Mononuclear cell (primary cell): ENCODE results near the gene IL17C. TPM values are rescaled to one million over a fixed set of nuclear protein-coding genes. Genes with fewer than 3 reads are reported as not detected.
A peak's percentile ranks its signal among the peaks of the same experiment; 100 is the strongest.

Experiments used
- H3K27me3 ChIP-seq: 2 replicates; pipeline ENCODE4 v1.6.0; 2011; ENCODE audit warnings: low read length, control low read depth; ENCODE audit not compliant: insufficient read depth
- H3K4me1 ChIP-seq: 2 replicates; pipeline ENCODE4 v1.5.1; 2011; ENCODE audit warnings: mild to moderate bottlenecking, low read length, control low read depth; ENCODE audit not compliant: insufficient read depth
- H3K4me3 ChIP-seq: 2 replicates; pipeline ENCODE4 v1.5.1; 2011; ENCODE audit warnings: mild to moderate bottlenecking, low read length, moderate library complexity
- H3K9me3 ChIP-seq: 2 replicates; pipeline ENCODE4 v1.5.1; 2011; ENCODE audit warnings: low read depth, mild to moderate bottlenecking, control low read depth, low read length
- total RNA-seq: library from RNA; depleted of rRNA; stranded (reverse); fragments of >200 nt; gene quantifications from one replicate; pipeline ENCODE4 v1.2.3, GENCODE V29; 2012

IL17C gene
- total RNA-seq, 1 donor = 0.21 TPM

DNA sequence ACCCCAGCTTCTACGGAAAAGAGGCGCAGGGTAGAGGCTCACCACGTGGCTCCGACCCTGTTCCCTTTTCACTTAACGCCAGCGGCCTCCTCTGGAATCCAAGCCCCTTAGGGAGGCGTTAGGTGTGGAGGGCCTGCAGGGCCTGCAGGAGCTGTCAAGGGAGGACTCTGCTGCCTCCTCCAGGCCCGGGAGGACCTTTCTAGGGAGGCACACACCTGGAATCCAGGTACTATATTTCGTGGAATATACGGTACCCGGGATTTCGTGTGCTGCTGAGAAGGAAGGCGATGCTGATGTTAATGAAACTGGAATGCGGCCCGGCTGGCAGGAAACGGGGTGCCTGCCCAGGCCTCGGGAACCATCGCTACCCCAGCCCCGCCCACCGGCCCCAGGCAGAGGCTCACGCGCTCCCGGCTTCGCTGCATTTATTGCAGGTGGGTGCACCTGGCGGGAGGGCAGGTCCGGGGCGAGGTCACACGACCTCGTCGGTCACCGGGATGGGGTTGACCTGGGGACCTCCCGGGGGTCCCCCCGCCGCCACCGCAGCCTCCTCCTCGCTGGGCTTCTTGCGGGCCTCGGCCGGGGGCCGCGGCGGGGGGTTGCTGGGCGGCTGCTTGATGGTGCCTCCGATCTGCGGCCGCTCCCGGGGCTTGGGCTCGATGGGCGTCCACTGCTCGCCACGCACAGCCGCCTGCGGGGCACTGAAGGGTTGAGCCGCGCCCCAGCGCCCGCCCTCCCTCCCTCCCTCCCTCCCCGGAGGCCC is 4.7 kb downstream of the IL17C start:
- Histone ChIP-seq H3K27me3 (peaks cover 8% of the 10 kb centered on the region), H3K4me3 (no peak overlapping the region), H3K9me3 (no peaks in the 10 kb centered on the region), H3K4me1 (peaks cover 46% of the 10 kb centered on the region)

DNA sequence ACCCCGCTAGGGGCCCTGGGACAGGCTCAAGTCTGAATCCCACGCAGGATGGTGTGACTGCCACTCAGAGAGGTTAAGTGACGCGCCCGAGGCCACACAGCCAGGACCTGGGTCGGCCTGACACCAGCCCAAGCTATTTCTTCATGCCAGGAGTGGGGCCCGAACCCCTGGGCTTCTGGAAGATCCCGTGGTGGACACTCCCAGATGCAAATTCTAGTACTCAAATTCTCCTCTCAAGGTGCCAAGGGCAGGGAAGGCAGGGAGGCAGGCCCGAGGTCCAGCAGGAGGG is 5.2 kb downstream of the IL17C start:
- no peaks in the 10 kb centered on the region for H3K9me3 ChIP-seq

DNA sequence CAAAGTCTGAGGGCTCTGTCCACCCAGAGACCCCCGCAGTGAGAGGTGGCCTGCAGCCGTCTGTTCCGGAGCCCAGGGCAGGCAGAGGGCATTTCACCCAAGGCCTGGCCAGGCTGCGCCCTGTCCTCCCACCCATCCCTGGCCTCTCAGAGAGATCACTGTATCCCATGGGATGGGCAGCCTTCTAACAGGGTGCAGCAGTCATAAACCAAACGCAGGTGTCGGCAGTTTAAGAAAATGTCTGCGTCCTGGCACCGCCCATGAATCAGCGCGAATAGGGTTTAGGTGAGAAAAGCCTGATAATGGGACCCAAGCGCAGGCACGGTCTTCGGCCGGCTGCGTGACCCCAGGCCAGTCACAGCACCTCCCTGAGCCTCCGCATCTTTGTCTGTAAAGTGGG is 7.1 kb downstream of the IL17C start:
- Histone ChIP-seq H3K4me1 (peaks cover 45% of the 10 kb centered on the region), H3K9me3 (no peaks in the 10 kb centered on the region), H3K27me3 (peaks cover 2% of the 10 kb centered on the region), H3K4me3 (no peak overlapping the region)

More for the DNA sequence above, 5.2 kb downstream of the IL17C start:
- H3K27me3 ChIP-seq = peaks cover 8% of the 10 kb centered on the region
- H3K4me1 ChIP-seq = peaks cover 46% of the 10 kb centered on the region
- no peak overlapping the region for H3K4me3 ChIP-seq

DNA sequence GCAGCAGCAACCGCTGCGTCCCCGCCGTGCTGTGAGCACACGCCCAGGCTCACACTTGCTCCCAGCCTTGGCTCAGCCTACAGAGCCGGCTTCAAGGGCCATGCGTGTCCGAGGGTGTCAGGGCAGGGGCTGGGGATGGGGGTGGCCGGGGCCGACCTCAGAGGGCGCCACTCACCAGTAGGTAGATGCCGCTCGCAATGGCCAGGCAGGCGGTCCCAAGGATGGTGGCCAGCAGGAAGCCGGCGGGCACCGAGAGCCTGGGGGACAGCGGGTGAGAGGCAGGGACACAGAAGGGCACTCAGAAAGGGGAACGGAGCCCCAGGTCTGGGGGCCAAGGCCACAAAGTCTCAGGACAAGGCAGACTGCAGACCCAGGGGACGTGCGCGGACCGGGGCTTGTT is 7.6 kb downstream of the IL17C start:
- Histone ChIP-seq H3K4me1 (peaks cover 40% of the 10 kb centered on the region), H3K4me3 (no peak overlapping the region), H3K9me3 (no peaks in the 10 kb centered on the region), H3K27me3 (no peaks in the 10 kb centered on the region)

DNA sequence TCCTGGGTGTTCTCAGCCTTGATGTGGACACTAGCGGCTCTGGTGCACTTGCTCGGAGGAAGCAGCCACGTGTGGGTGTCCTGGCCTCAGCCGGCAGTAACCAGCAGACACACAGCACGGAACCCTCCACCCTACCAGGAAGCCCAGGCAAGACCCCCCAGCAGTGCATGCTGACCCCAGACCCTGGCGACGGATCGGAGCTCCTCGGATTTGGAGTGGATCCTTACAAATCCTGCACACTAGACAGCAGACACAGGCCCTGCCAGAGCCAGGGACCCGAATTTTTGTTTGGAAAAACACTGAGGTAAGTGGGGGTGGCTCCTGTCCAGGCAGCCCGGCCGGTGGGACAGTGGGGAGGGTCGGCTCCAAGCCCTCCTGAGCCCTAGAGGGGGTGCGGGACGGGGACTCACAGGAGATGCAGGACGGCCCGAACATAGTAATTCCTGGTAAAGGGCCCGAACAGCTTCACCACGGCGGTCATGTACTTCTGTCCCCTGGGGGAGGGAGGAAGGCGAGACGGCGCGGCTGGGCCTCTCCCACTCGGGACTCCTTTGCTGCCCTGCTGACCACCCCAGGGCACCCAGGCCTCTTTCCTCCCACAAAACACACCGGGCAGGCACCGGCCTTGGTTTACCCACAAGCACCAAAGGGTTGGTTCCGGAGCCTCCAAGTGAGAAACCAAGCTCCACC is 8.1 kb downstream of the IL17C start:
- no peaks in the 10 kb centered on the region for H3K27me3 ChIP-seq
- H3K4me3 ChIP-seq = no peak overlapping the region
- H3K9me3 ChIP-seq = no peaks in the 10 kb centered on the region
- H3K4me1 ChIP-seq = peaks cover 44% of the 10 kb centered on the region

DNA sequence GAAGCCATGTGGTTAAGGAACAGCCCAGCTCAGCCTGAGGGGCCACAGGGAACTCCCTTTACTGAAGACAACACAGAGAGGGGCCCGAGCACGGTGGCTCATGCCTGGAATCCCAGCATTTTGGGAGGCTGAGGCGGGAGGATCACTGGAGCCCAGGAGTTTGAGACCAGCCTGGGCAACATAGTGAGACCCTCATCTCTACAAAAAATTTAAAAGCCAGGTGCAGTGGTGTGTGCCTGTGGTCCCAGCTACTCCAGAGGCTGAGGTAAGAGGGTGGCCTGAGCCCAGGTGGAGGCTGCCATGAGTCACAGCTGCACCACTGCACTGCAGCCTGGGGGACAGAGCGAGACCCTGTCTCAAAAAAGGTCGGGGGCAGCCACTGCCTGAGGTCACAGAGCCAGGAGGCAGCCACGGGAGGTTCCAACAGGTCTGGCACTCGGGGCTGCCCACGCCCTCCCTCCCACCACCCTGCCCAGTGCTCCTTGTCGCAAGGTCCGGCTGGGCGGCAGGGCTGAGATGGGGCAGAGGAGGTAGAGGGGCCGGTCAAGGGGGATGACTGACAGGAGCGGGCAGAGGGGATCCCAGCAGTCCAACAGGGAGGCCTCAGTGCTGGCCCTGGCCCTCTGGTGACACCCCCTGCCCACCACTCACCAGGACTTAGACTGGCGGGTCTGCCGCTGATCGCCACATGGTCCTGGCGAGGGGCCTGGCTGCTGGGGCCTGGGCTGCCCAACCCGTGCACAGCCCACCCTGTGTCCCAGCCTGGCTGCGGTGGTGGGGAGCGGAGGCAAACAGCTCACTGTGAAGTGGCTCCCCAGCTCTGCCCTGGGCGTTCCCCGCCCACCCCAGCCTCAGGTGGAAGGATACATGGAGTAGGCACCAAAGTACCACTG is 9.1 kb downstream of the IL17C start:
- Histone ChIP-seq H3K4me3 (no peak overlapping the region), H3K4me1 (peaks cover 53% of the 10 kb centered on the region), H3K27me3 (no peaks in the 10 kb centered on the region), H3K9me3 (no peaks in the 10 kb centered on the region)

DNA sequence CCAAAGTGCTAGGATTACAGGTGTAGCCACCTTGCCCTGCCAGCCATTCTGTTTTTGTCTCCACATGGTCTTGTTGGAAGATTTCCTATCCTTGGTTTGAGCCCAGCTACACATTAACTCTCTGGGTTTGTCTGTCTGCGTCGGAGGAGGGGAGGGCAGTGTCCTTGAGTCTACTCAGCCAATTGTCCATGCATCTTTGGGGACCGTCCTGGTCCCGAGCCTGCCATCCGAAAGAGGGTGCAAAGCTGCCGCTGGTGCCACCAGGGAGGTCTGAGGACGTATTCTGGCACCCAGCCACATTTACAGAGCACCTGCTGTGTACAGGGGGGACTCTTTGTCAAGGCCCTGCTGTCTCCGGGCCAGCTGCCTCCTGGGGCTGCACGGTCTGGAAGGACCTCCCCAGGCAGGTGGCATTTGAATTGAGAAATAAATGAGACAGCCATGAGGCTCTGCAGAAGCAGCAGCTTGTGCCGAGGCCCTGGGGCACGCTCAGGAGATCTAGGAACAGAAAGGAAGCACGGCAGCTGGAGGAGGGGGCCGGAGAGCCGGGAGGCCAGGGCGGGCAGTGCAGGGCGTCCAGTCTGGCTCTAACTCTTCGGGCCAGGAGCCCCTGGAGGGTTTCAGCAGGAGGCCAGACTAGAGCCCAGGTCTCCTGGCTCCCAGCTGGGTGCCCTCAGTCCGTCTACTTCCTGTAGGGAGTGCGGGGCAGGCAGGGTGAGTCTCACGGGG is 11.0 kb downstream of the IL17C start:
- H3K4me3 ChIP-seq = peak overlapping the region; percentile 94
- no peaks in the 10 kb centered on the region for H3K9me3 ChIP-seq
- no peaks in the 10 kb centered on the region for H3K27me3 ChIP-seq
- peaks cover 56% of the 10 kb centered on the region for H3K4me1 ChIP-seq

DNA sequence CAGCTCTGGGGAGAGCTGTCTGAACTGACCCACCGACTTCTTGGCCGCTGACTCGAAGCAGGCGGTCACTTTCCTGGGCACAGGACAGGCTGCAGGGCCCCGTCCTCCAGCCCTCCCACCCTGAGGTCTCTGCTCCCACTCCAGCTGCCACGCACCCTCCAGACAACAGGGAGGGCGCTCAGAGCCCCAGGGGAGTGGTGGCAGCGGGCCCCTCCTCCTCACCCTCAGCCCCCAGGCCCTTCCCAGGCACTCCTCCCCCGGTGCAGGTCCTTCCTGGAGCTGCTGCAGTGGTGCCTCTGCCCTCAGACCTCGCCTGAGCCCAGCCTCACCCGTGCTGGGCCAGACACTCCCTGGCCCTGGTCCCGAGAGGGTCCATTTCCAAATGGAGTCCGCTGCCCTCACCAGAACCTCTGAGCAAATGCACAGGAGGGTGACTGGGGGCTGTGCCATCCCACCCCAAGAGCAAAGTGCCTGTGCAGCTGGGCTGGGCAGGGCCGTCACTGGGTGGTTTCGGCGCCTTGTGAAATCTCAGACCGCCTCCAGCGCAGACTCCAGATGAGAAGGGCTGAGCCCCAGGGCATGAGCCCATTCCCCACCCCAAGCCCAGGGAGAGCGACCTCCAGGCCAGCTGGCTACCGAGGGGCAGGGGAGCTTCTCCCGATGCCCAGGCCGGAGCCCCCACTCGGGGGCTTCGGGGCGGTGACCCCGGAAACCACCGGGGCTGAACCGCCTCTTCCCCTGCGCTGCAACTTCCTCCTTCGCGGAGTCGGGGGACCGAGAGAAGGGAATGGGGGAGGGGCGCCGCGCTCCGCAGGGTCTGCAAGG is 11.8 kb downstream of the IL17C start:
- no peaks in the 10 kb centered on the region for H3K9me3 ChIP-seq
- H3K27me3 ChIP-seq = no peaks in the 10 kb centered on the region
- peak overlapping the region; percentile 94 for H3K4me3 ChIP-seq
- peaks cover 59% of the 10 kb centered on the region for H3K4me1 ChIP-seq

DNA sequence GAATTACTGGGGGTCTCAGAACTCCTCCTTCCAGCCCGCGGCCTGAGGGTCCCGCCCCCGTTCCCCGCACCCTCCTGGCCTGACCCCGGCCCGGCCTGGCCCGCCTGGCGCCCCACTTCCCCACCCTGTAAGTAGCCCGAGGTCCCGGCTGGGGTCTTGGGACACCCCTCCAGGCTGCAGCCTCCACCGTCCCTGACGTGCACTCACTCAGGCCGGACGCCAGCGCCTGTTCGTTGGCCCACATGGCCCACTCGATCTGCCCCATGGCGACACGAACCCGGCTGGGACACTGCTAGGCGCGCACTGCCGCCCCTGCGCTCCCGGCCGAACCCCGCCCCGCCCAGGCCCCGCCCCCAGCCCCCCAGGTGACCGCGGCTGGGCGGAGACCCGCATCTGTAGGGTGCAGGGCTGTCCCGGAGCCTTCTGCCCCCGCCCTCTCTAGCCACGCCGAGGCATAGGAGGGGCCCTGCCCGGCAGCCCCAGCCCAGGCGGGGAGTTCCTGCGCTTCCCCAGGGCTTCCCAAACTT is 12.4 kb downstream of the IL17C start, which contains the start of gene CYBA:
CYBA (minus strand) TSS at position 305 of the 527 bp plus-strand sequence; CDS start at position 265, 40 bp downstream.
- Histone ChIP-seq H3K4me3 (peak within 1 kb of the TSS; percentile 94), H3K9me3 (no peaks in the 10 kb centered on the region), H3K27me3 (no peaks in the 10 kb centered on the region), H3K4me1 (peaks cover 57% of the 10 kb centered on the region)

DNA sequence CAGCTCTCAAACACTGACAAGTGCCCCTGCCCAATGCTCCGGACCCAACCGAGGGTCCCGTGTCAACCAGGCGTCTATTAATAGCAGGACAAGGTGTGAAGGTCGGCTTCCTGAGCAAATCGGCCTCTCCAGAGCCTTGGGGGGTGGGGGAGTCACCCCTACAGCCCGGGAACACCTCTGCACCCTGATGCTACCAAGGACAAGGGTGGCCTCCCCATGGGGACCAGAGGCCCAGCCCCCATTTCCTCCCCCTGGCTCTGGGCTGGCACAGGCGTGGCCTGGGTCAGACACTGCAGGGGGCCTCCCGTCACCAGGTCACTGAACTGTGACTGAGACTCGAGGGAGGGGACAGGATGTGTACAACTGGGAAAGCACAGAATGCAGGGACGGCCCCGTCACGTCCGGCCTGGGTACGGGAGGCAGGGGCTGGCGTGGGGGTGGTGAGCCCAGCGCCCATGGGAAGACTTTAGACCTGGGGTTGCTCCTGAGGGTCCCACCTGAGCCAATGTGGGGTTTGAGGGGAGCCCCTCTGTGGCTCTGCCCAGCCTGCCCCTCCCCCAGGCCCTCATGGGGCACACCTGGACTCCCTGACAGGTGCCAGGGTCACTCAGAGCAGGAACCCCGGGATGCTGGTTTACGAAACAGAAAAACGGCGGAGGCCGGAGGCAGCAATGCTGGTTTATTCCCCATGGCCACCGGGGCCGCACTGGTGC is 13.1 kb downstream of the IL17C start:
- Histone ChIP-seq H3K27me3 (no peaks in the 10 kb centered on the region), H3K9me3 (no peaks in the 10 kb centered on the region), H3K4me1 (peaks cover 57% of the 10 kb centered on the region), H3K4me3 (peak overlapping the region; percentile 94)

DNA sequence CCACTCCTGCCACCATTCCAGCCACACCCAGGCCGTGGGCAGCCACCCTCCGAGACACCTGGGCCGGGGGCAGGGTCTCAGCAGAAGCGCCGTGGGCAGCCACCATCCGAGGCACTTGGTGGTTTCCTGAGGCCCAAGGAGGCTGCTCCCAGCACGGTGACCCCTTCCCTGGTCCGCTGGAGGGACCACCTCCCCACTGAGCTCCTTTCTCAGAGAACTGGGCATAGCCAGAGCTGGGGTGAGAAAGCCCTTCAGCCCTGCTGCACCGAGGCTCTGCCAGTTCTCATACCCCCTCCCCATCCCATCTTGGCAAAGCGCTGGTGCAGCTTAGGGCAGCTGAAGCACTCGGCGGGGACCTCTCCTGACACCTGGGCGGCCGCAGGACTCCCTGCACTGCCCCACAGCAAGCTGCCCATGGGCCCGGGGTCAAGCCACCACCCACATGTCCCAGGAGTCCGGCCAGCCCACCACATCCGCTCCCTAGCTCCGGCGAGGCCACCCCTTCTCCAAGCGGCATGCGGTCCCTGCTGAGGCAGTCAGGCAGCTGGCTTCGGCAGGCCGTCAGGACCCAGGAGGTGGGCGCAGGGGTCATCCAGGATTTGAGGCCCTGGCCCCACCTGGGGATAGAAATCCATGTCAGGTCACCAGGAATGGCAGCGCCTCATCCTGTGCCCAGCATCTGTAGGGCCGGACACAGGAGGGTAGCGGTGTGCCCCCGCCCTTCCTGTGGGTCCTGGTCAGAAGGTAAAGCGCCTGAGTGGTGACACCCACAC is 13.8 kb downstream of the IL17C start:
- H3K9me3 ChIP-seq = no peaks in the 10 kb centered on the region
- H3K4me1 ChIP-seq = peaks cover 52% of the 10 kb centered on the region
- no peaks in the 10 kb centered on the region for H3K27me3 ChIP-seq
- no peak overlapping the region for H3K4me3 ChIP-seq

DNA sequence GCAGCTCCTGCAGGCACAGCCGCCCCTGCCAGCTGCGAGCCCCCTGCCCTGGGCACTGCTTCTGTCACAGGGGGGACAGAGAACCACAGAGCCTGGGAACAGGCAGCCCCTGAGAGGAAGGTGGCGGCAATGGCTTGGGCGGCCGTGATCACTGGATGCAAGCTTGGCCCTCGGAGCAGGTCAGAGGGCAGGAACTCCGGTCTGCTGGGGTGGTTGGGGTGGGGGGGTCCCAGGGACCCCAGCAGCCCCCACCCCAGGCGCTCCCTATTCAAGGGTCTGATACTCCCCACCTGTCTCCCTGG is 14.3 kb downstream of the IL17C start:
- Histone ChIP-seq H3K4me3 (no peak overlapping the region), H3K9me3 (no peaks in the 10 kb centered on the region), H3K27me3 (no peaks in the 10 kb centered on the region), H3K4me1 (peaks cover 47% of the 10 kb centered on the region)

DNA sequence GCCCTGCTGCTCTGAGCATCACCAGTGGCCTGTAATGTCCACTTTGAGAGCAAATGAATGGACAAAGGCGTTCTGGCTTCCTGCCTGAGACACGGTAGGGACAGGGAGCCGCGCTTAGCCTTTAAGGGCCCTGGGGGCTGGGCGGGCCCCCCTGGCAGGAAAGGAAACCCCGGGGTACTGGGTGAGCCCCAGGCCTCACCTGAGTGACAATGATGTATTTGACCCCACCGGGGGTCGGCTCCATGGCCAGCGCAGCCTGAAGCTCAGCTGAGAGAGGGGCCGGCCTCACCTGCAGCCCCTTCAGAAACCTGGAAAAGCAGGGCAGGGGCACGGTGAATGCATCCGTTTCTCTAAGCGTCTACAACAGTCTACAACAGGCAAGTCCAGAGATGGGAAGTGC is 14.7 kb downstream of the IL17C start:
- Histone ChIP-seq H3K9me3 (no peaks in the 10 kb centered on the region), H3K27me3 (no peaks in the 10 kb centered on the region), H3K4me3 (no peak overlapping the region), H3K4me1 (peaks cover 43% of the 10 kb centered on the region)
